CD4-positive, alpha-beta T cell (primary cell): Measurements from ENCODE around the gene C6orf132. TPM values are rescaled to one million over a fixed set of nuclear protein-coding genes. Genes with fewer than 3 reads are reported as not detected.

Source experiments
- ATAC-seq: fragments of 200-7000 bp; cut with Tn5 transposase; one replicate; pipeline ENCODE4 v1.10.0; 2022; ENCODE audit warnings: mild to moderate bottlenecking; ENCODE audit not compliant: poor library complexity
- CTCF ChIA-PET: fragments of 350-600 bp; sonication (Branson Sonifier 250); formaldehyde crosslinking; loops from one replicate; lab custom pipeline; 2021; ENCODE audit warnings: antibody characterized with exemption, inconsistent platforms; lab: Charles Lee
- POLR2A ChIA-PET: fragments of 350-600 bp; sonication (Branson Sonifier 250); formaldehyde crosslinking; loops from one replicate; lab custom pipeline; 2021; ENCODE audit warnings: antibody characterized with exemption, inconsistent platforms; lab: Charles Lee
- DNase-seq, 14 experiments: peaks; one replicate each; pipeline ENCODE4 v3.0.0-alpha.2; 2013 to 2020; ENCODE audit warnings: mixed read lengths in 2 of 14
- H3K27ac ChIP-seq, 2 donors: one replicate each; pipeline versions ENCODE4 v1.5.1 to v1.7.0; 2013; ENCODE audit warnings: low read length in 2 of 2, low read depth in 1 of 2, mild to moderate bottlenecking in 1 of 2
- H3K27me3 ChIP-seq, 2 experiments: 1 replicate in 1 of 2; 2 replicates in 1 of 2; pipeline versions ENCODE4 v1.6.1 to v1.7.0; 2013; ENCODE audit warnings: low read length in 2 of 2, control low read depth in 1 of 2, mild to moderate bottlenecking in 1 of 2, moderate library complexity in 1 of 2; ENCODE audit not compliant: insufficient read depth in 2 of 2, control insufficient read depth in 1 of 2
- H3K36me3 ChIP-seq: one replicate; pipeline ENCODE4 v1.6.1; 2013; ENCODE audit warnings: low read length, control low read depth; ENCODE audit not compliant: insufficient read depth
- H3K4me1 ChIP-seq: one replicate; pipeline ENCODE4 v1.6.1; 2013; ENCODE audit warnings: low read length, control low read depth; ENCODE audit not compliant: insufficient read depth
- H3K4me3 ChIP-seq: one replicate; pipeline ENCODE4 v1.5.1; 2013; ENCODE audit warnings: mild to moderate bottlenecking, low read length, moderate library complexity
- H3K9me3 ChIP-seq, 2 experiments: 1 replicate in 1 of 2; 2 replicates in 1 of 2; pipeline versions ENCODE4 v1.6.1 to v1.7.0; 2013; ENCODE audit warnings: low read length in 2 of 2, mild to moderate bottlenecking in 2 of 2, control low read depth in 1 of 2, moderate library complexity in 1 of 2; ENCODE audit not compliant: control insufficient read depth in 1 of 2, insufficient read depth in 1 of 2
- H3K27ac Mint-ChIP-seq: one replicate; pipeline ENCODE4 v1.8.0; 2020; ENCODE audit warnings: mixed read lengths
- H3K27me3 Mint-ChIP-seq: one replicate; pipeline ENCODE4 v1.8.0; 2021; ENCODE audit warnings: mixed read lengths
- H3K36me3 Mint-ChIP-seq: one replicate; pipeline ENCODE4 v1.8.0; 2021; ENCODE audit warnings: low read depth, mixed read lengths
- H3K4me1 Mint-ChIP-seq: one replicate; pipeline ENCODE4 v1.8.0; 2021; ENCODE audit warnings: low read depth, mixed read lengths
- H3K4me3 Mint-ChIP-seq: one replicate; pipeline ENCODE4 v1.8.0; 2020; ENCODE audit warnings: mild to moderate bottlenecking, mixed read lengths
- H3K9me3 Mint-ChIP-seq: one replicate; pipeline ENCODE4 v1.8.0; 2020; ENCODE audit warnings: mixed read lengths
- CTCF ChIP-seq: fragments of 200-600 bp; IDR thresholded peaks from one replicate; pipeline ENCODE4 v1.8.0; 2022; ENCODE audit warnings: antibody characterized with exemption, mild to moderate bottlenecking
- intact Hi-C, 2 experiments: fragments of 100-400 bp; cut with DNase I in 1 of 2; cut with micrococcal nuclease in 1 of 2; formaldehyde crosslinking; loops; one replicate each; pipeline versions ENCODE4 v1.15.1 to v1.9.0; 2023 to 2025; cut with DNase I, micrococcal nuclease
- total RNA-seq, 174 experiments: library from RNA in 2 of 174; stranded (reverse) in 2 of 174; gene quantifications; one replicate each; pipeline ENCODE4 v1.2.3 and lab custom pipeline; 2021 to 2026

C6orf132 gene
- total RNA-seq, 2 experiments from 2014 or later: not detected

- H3K27ac Mint-ChIP-seq: no peak overlapping the region
- no peaks in the 10 kb centered on the region for H3K9me3 ChIP-seq
- no peak for TF ChIP-seq CTCF
- ChIA-PET CTCF (interaction anchor here (1.6 kb wide), 1 partner anchor 280 kb away, joined by 3 read pairs; the partner anchor contains the start of gene TOMM6), POLR2A (no interaction called here)
- H3K4me1 Mint-ChIP-seq: no peaks in the 10 kb centered on the region
- DNase-seq (no peak), ATAC-seq (no peak)
- no peaks in the 10 kb centered on the region for H3K4me1 ChIP-seq
- no peaks in the 10 kb centered on the region for H3K27me3 Mint-ChIP-seq
- no peaks in the 10 kb centered on the region for H3K9me3 Mint-ChIP-seq
- no peak overlapping the region for H3K4me3 Mint-ChIP-seq
- H3K4me3 ChIP-seq: no peak overlapping the region
- no peak overlapping the region for H3K27ac ChIP-seq
- H3K36me3 Mint-ChIP-seq: peaks cover 21% of the 10 kb centered on the region
- H3K27me3 ChIP-seq: no peaks in the 10 kb centered on the region
- H3K36me3 ChIP-seq: peaks cover 86% of the 10 kb centered on the region
- intact Hi-C loops: no loop called here
Observed at GRCh38 chr6:42068173-42068572, 74.2 kb downstream of the C6orf132 start.

GRCh38 chr6:42066156-42066675 lies 76.2 kb downstream of the C6orf132 start:
- no peaks in the 10 kb centered on the region for H3K27me3 Mint-ChIP-seq
- DNase-seq: no peak
- peaks cover 86% of the 10 kb centered on the region for H3K36me3 ChIP-seq
- H3K4me1 ChIP-seq: no peaks in the 10 kb centered on the region
- ATAC-seq: no peak
- no peaks in the 10 kb centered on the region for H3K9me3 Mint-ChIP-seq
- H3K27ac Mint-ChIP-seq: no peak overlapping the region
- ChIA-PET CTCF (interaction anchor here (1.0 to 1.6 kb wide), 2 partner anchors 38 to 278 kb away, joined by 3 read pairs; partner anchors contain the start of gene TOMM6), POLR2A (no interaction called here)
- no peak for TF ChIP-seq CTCF
- H3K27ac ChIP-seq: no peak overlapping the region
- H3K36me3 Mint-ChIP-seq: peaks cover 36% of the 10 kb centered on the region
- no peaks in the 10 kb centered on the region for H3K4me1 Mint-ChIP-seq
- intact Hi-C loops: no loop called here
- H3K27me3 ChIP-seq: no peaks in the 10 kb centered on the region
- H3K4me3 Mint-ChIP-seq: no peak overlapping the region
- no peaks in the 10 kb centered on the region for H3K9me3 ChIP-seq
- H3K4me3 ChIP-seq: no peak overlapping the region

GRCh38 chr6:42059743-42060142 lies 82.7 kb downstream of the C6orf132 start:
- Mint-ChIP-seq H3K9me3 (no peaks in the 10 kb centered on the region), H3K27ac (no peak overlapping the region), H3K36me3 (peaks cover 91% of the 10 kb centered on the region), H3K4me3 (no peak overlapping the region), H3K27me3 (no peaks in the 10 kb centered on the region), H3K4me1 (peaks cover 21% of the 10 kb centered on the region)
- no peak for TF ChIP-seq CTCF
- ChIA-PET POLR2A (interaction anchor here (1.8 kb wide), 1 partner anchor 9 kb away, joined by 6 read pairs; the partner anchor contains the start of gene TAF8), CTCF (no interaction called here)
- intact Hi-C loops: no loop called here
- Histone ChIP-seq H3K36me3 (peaks cover 89% of the 10 kb centered on the region), H3K9me3 (no peaks in the 10 kb centered on the region), H3K27me3 (no peaks in the 10 kb centered on the region), H3K27ac (no peak overlapping the region), H3K4me1 (peaks cover 3% of the 10 kb centered on the region), H3K4me3 (no peak overlapping the region)
- ATAC-seq (no peak), DNase-seq (no peak)
